Loucy (cell line): ENCODE results near the gene TMEM69.
"Not testable (repeated sequence)": the region's sequence is repeated elsewhere in the genome, so short reads cannot be mapped to it uniquely, and the experiment has no call there.

Experiments
- H2AFZ ChIP-seq: fragments of 200-600 bp; sonication (generic); 2 replicates; pipeline ENCODE4 v1.6.0; 2016; ENCODE audit warnings: antibody characterized with exemption, mild to moderate bottlenecking, low read length, moderate library complexity
- H3F3A ChIP-seq: fragments of 200-600 bp; 2 replicates; pipeline ENCODE4 v1.6.0; 2016; ENCODE audit warnings: antibody characterized with exemption, low read depth, mild to moderate bottlenecking
- H3K27me3 ChIP-seq: fragments of 200-600 bp; sonication (generic); 2 replicates; pipeline ENCODE4 v1.6.1; 2014; ENCODE audit warnings: low read length, mild to moderate bottlenecking; ENCODE audit not compliant: insufficient read depth, poor library complexity, severe bottlenecking
- H3K36me3 ChIP-seq: fragments of 200-600 bp; sonication (generic); 2 replicates; pipeline ENCODE4 v1.6.1; 2016; ENCODE audit warnings: low read length; ENCODE audit not compliant: insufficient read depth
- H3K4me1 ChIP-seq: fragments of 200-600 bp; sonication (generic); 2 replicates; pipeline ENCODE4 v1.5.1; 2014; ENCODE audit warnings: low read length, mild to moderate bottlenecking; ENCODE audit not compliant: insufficient read depth, poor library complexity, severe bottlenecking
- H3K4me2 ChIP-seq: fragments of 200-600 bp; sonication (generic); 2 replicates; pipeline ENCODE4 v1.6.0; 2014; ENCODE audit warnings: antibody characterized with exemption, low read length, low read depth, mild to moderate bottlenecking; ENCODE audit not compliant: poor library complexity, severe bottlenecking
- H3K4me3 ChIP-seq: fragments of 200-600 bp; sonication (generic); 2 replicates; pipeline ENCODE4 v1.5.1; 2014; ENCODE audit warnings: low read length, mild to moderate bottlenecking, mixed read lengths; ENCODE audit not compliant: poor library complexity, severe bottlenecking
- H3K79me2 ChIP-seq: fragments of 200-600 bp; sonication (generic); 2 replicates; pipeline ENCODE4 v1.6.1; 2014; ENCODE audit warnings: low read length; ENCODE audit not compliant: insufficient read depth
- H3K9ac ChIP-seq: fragments of 200-600 bp; sonication (generic); 2 replicates; pipeline ENCODE4 v1.6.0; 2014; ENCODE audit warnings: mild to moderate bottlenecking, low read depth, low read length, moderate library complexity; ENCODE audit not compliant: poor library complexity, severe bottlenecking
- H3K9me2 ChIP-seq: fragments of 200-600 bp; sonication (generic); replicated peaks from 2 replicates; pipeline ENCODE4 v1.6.1; 2016; ENCODE audit warnings: low read depth, low read length, mixed read lengths
- H3K9me3 ChIP-seq: fragments of 200-600 bp; sonication (generic); 2 replicates; pipeline ENCODE4 v1.6.1; 2014; ENCODE audit warnings: mild to moderate bottlenecking, antibody characterized with exemption, low read length, low read depth; ENCODE audit not compliant: insufficient read depth
- H4K20me1 ChIP-seq: fragments of 200-600 bp; sonication (generic); 2 replicates; pipeline ENCODE4 v1.6.0; 2014; ENCODE audit warnings: antibody characterized with exemption, low read length, mild to moderate bottlenecking; ENCODE audit not compliant: insufficient read depth, poor library complexity, severe bottlenecking
- EZH2phosphoT487 ChIP-seq: fragments of 200-600 bp; IDR thresholded peaks from 2 replicates; pipeline ENCODE4 v1.6.1; 2018; ENCODE audit warnings: antibody characterized with exemption, mild to moderate bottlenecking, moderate library complexity, borderline replicate concordance
- TF ChIP-seq, protein P1 (sequence below): fragments of 200-600 bp; sonication (generic); conservative IDR thresholded peaks from 2 replicates; pipeline ENCODE4 v1.5.1; 2014; ENCODE audit warnings: mild to moderate bottlenecking, antibody characterized with exemption, low read length

TMEM69 gene

DNA sequence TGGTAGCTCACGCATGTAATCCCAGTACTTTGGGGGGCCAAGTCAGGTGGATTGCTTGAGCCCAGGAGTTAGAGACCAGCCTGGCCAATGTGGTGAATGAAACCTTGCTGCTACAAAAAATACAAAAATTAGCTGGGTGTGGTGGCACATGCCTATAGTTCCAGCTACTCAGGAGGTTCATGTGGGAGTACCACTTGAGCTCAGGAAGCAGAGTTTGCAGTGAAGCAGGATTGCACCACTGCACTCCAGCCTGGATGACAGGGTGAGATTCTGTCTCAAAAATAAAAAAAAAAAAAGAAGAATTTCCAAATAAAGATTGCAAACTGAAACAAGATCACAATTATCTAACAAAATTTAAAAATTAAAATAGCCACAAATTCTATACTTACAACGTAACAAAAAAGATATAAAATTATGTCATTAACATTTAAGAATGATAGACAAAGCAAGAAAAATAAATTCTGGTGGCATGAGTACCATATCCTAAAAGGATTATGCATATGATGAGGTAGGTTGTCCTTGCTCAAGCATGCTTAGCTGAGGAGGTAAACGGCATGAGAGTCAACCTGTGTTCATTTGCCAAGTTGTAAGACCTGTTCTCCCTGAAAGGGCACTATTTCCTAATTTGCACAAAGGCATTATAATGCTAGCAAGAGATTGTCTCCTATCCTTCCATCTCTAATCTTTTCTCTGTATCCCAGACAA lies 42.2 kb downstream of the TMEM69 start:
- no peak overlapping the region for H3K4me3 ChIP-seq
- H3K27me3 ChIP-seq: no peaks in the 10 kb centered on the region
- H3K36me3 ChIP-seq: no peaks in the 10 kb centered on the region
- H3F3A ChIP-seq: no peaks in the 10 kb centered on the region
- H3K4me1 ChIP-seq: no peaks in the 10 kb centered on the region
- no peak overlapping the region for H3K4me2 ChIP-seq
- no peaks in the 10 kb centered on the region for H3K9me3 ChIP-seq
- no peaks in the 10 kb centered on the region for H3K79me2 ChIP-seq
- no peak overlapping the region for H3K9ac ChIP-seq
- H4K20me1 ChIP-seq: no peaks in the 10 kb centered on the region
- TF ChIP-seq, protein P1, sequence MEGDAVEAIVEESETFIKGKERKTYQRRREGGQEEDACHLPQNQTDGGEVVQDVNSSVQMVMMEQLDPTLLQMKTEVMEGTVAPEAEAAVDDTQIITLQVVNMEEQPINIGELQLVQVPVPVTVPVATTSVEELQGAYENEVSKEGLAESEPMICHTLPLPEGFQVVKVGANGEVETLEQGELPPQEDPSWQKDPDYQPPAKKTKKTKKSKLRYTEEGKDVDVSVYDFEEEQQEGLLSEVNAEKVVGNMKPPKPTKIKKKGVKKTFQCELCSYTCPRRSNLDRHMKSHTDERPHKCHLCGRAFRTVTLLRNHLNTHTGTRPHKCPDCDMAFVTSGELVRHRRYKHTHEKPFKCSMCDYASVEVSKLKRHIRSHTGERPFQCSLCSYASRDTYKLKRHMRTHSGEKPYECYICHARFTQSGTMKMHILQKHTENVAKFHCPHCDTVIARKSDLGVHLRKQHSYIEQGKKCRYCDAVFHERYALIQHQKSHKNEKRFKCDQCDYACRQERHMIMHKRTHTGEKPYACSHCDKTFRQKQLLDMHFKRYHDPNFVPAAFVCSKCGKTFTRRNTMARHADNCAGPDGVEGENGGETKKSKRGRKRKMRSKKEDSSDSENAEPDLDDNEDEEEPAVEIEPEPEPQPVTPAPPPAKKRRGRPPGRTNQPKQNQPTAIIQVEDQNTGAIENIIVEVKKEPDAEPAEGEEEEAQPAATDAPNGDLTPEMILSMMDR: no peak
- TF ChIP-seq EZH2phosphoT487: no peak
- H2AFZ ChIP-seq: no peak overlapping the region
- H3K9me2 ChIP-seq: no peaks in the 10 kb centered on the region

DNA sequence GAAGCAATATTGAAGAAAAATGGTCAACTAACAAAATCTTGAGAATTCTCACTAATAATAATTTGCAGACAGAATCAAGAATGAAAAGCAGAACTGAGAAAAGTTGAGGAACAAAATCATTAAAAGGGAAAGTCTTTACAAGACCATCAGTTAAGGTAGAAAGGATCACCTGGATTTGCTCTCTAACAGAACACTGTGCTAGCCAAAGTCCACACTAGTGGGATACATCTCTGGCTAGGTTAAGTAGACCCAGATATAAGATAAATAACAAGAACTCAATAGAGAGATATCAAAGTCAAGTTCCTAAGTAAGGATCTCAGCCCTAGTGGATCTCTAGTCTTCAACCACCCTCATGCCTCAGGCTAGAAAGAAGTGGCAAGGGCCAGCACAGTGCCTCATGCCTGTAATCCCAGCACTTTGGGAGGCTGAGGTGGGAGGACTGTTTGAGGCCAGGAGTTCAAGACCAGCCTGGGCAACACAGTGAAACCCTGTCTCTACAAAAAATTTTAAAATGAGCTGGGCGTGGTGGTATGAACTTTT lies 42.9 kb downstream of the TMEM69 start:
- H2AFZ ChIP-seq: no peak overlapping the region
- H3K4me2 ChIP-seq: no peak overlapping the region

DNA sequence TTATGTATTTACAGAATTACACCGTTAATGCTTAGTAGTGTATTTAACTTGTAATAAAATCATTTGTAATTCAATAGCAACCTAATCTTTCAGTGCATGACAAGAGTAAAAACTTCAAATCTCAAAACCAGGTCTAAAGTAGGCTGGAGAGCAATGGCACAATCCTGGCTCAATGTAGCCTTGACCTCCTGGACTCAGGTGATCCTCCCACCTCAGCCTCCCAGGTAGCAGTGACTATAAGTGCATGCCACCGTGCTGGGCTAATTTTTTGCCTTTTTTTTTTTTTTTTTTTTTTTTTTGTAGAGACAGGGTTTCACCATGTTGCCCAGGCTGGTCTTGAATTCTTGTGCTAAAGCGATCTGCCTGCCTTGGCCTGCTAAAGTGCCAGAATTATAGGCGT lies 51.2 kb downstream of the TMEM69 start:
- no peak overlapping the region for H3K9ac ChIP-seq
- H3K36me3 ChIP-seq: no peaks in the 10 kb centered on the region
- H3K4me1 ChIP-seq: peaks cover 3% of the 10 kb centered on the region
- no peak overlapping the region for H3K4me2 ChIP-seq
- no peaks in the 10 kb centered on the region for H4K20me1 ChIP-seq
- H2AFZ ChIP-seq: no peak overlapping the region
- no peak for TF ChIP-seq EZH2phosphoT487
- TF ChIP-seq, protein P1: no peak
- H3K9me3 ChIP-seq: no peaks in the 10 kb centered on the region
- no peaks in the 10 kb centered on the region for H3F3A ChIP-seq
- no peaks in the 10 kb centered on the region for H3K9me2 ChIP-seq
- H3K79me2 ChIP-seq: no peaks in the 10 kb centered on the region
- no peaks in the 10 kb centered on the region for H3K27me3 ChIP-seq
- no peak overlapping the region for H3K4me3 ChIP-seq

More for the DNA sequence above, 42.9 kb downstream of the TMEM69 start:
- Histone ChIP-seq H3K9me3 (no peaks in the 10 kb centered on the region), H3K9me2 (no peaks in the 10 kb centered on the region), H3K79me2 (no peaks in the 10 kb centered on the region), H3K27me3 (no peaks in the 10 kb centered on the region), H3K36me3 (no peaks in the 10 kb centered on the region), H3K4me1 (no peaks in the 10 kb centered on the region), H3F3A (no peaks in the 10 kb centered on the region), H4K20me1 (no peaks in the 10 kb centered on the region), H3K4me3 (no peak overlapping the region), H3K9ac (no peak overlapping the region)
- TF ChIP-seq, protein P1: no peak
- TF ChIP-seq EZH2phosphoT487: no peak

DNA sequence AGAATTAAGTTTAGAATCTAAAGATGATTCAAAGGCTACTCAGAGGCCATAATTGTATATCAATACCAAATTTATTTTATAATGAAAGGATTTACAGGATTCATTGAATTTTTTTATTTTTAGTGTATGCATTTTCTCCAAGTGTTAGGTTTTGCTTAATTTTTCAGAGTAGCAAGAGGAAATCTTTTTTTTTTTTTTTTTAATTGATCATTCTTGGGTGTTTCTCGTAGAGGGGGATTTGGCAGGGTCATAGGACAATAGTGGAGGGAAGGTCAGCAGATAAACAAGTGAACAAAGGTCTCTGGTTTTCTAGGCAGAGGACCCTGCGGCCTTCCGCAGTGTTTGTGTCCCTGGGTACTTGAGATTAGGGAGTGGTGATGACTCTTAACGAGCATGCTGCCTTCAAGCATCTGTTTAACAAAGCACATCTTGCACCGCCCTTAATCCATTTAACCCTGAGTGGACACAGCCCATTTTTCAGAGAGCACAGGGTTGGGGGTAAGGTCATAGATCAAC lies 51.7 kb downstream of the TMEM69 start:
- H3K4me1 ChIP-seq, H3K4me3 ChIP-seq, H3K4me2 ChIP-seq, H3K9me3 ChIP-seq, H3K27me3 ChIP-seq, H3K9me2 ChIP-seq, H3K9ac ChIP-seq, H3K79me2 ChIP-seq, H2AFZ ChIP-seq, H3F3A ChIP-seq, H4K20me1 ChIP-seq, H3K36me3 ChIP-seq: not testable (repeated sequence)
